Putamen (tissue), 1 donor: ENCODE data around the gene NWD2.
"Not testable (repeated sequence)": the region's sequence is repeated elsewhere in the genome, so short reads cannot be mapped to it uniquely, and the experiment has no call there.

ENCODE experiments used
- DNase-seq: peaks from one replicate; pipeline ENCODE4 v3.0.0-alpha.2; 2016; ENCODE audit warnings: low spot score

Gene NWD2

GRCh38 chr4:37469286-37469685 lies 224.7 kb downstream of the NWD2 start:
- DNase-seq: no peak

- no peak for DNase-seq
Observed at GRCh38 chr4:37470245-37470644, 225.7 kb downstream of the NWD2 start.

GRCh38 chr4:37471093-37471492 lies 226.6 kb downstream of the NWD2 start:
- DNase-seq: no peak

GRCh38 chr4:37471971-37472370 lies 227.4 kb downstream of the NWD2 start:
- DNase-seq: peak; percentile 6

DNA sequence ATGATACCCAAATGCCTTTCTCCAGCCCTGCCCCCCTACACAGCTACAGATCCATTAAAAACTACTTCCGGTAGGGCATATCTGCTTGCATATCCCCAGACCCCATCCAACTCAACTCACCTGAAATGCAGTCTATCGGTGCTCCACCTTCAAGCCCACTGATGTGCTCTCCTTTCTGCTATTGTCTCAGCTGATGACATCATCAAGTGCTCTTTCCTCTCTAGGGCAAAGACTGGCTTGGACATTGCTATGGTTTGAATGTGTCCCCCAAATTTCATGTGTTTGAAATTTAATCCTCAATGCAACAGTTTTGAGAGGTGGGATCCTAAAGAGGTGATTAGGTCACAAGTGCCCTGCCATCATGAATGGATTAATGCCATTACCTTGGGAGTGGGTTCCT lies 229.3 kb downstream of the NWD2 start:
- DNase-seq: no peak

DNA sequence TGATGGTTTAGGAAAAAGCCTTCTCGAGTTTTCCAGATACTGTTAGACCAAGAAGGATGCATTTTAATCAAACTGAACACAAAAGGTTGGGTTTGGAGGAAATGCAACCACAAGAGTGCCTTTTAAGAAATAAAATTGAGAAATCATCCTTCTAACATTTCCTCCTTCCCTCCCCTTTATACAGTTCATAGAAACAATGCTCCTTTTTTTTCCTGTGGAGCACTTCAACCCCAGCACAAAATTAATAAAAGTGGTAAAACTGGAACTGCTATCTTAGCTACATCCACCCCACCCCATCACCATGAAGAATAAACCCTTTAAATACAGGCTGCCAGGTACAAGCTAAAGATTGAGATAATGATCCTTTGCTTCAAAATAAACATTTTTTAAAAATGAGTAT lies 230.5 kb downstream of the NWD2 start:
- no peak for DNase-seq

DNA sequence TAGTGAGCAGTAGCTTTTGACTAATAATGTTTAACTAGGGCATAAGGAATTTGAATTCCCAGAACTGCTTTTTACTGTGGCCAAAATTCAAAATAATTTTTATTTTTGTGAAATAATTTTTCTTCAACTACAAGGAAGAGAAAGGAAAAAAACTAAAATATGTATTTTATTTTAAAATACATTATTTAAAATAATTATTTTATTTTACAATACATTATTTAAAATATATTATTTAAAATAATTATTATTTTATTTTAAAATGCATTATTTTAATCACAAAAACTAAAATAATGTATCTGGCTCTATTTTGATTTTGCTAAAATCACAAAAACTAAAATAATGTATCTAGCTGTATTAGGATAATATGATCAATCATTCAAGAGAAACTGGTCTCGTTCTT lies 231.2 kb downstream of the NWD2 start:
- no peak for DNase-seq

GRCh38 chr4:37476256-37476655 lies 231.7 kb downstream of the NWD2 start:
- DNase-seq: no peak

DNA sequence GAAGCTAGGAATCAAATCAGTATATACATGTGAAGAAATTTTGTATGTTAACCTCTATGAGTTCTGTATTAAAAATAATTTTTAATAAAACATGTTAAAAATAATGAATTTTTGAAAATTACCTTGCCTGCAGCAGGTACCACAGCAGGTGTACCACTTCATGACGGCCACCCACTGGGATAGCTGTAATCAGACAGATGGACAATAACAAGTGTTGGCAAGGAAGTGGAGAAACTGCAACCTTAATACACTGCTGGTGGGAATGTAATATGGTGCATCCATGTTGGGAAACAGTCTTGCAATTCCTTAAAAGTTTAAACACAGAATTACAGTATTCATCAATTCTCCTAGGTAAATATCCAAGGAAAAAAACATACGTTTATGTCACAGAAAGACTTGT lies 232.1 kb downstream of the NWD2 start:
- no peak for DNase-seq

GRCh38 chr4:37477126-37477525 lies 232.6 kb downstream of the NWD2 start:
- DNase-seq: no peak

DNA sequence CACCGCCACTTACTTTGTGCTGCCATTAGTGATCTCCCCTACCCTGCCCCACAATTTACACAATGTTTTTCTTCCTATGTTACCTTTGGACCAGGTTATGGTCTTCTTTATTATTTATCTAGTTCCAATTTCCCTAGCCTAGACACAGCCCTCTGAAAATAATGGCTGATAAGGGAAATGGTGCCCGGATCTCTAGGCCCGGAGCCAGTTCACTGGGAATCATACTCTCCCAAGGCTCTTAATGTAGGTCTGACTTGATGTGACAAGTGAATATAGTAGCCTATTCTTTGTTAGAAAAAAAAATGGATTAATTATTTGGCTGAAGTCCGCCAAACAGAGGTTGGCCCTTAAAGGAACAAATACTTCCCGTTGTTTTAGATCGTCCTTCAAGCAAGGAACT lies 233.6 kb downstream of the NWD2 start:
- DNase-seq: no peak

- no peak for DNase-seq
Observed at GRCh38 chr4:37480509-37480908, 236.0 kb downstream of the NWD2 start.

DNA sequence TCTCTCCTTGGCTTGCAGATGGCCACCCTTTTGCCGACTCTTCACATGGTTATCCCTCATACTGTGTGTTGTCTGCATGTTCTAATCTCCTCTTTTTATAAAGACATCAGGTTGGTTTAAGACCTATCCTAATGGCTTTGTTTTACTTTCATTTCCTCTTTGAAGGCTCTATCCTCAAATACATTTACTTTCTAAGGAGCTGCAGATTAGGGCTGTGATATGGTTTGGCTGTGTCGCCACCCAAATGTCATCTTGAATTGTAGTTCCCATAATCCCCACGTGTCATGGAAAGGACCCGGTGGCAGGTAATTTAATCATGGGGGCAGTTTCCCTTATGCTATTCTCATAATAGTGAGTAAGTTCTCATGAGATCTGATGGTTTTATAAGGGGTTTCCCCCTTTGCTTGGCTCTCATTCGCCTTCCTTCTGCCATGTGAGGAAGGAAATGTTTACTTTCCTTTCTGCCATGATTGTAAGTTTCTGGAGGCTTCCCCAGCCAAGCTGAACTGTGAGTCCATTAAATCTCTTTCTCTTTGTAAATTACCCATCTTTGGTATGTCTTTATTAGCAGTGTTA lies 237.1 kb downstream of the NWD2 start:
- no peak for DNase-seq

DNA sequence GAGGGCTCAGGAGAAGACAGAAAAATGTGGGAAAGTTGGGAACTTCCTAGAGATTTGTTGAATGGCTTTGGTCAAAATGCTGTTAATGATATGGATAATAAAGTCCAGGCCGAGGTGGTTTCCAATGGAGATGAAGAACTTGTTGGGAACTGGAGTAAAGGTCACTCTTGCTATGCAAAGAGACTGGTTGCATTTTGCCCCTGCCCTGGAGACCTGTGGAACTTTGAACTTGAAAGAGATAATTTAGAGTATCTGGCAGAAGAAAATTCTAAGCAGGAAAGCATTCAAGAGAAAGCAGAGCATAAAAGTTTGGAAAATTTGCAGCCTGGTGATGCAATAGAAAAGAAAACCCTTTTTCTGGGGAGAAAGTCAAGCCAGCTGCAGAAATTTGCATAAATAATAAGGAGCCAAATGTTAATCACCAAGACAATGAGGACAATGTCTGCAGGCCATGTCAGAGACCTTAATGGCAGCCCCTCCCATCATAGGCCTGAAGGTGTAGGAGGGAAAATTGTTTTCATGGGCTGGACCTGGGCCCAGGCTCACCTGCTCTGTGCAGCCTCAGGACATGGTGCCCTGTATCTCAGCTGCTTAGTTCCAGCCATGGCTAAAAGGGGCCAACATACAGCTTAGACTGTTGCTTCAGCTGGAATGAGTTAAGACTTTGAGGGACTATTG lies 237.8 kb downstream of the NWD2 start:
- no peak for DNase-seq

- DNase-seq: no peak
Observed at GRCh38 chr4:37483610-37484009, 239.1 kb downstream of the NWD2 start.

DNA sequence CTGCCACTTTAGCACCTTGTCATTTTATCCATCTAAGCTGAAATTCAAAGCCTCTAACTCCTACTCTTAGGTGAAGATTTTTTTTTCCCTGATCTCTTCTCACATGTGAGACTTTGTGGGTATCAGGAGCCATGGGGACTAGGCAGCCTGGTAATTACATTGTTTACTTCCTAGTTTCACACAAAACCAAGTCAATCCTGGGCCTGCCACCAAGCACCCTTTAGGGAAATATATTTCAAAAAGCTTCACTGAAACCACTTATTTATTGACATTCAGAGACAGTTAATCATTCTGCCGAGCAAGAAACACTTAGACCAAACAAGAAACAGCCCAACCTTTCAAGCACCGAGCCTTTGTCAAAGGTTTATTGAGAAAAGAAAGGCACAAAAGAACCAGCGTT lies 241.6 kb downstream of the NWD2 start:
- DNase-seq: no peak

DNA sequence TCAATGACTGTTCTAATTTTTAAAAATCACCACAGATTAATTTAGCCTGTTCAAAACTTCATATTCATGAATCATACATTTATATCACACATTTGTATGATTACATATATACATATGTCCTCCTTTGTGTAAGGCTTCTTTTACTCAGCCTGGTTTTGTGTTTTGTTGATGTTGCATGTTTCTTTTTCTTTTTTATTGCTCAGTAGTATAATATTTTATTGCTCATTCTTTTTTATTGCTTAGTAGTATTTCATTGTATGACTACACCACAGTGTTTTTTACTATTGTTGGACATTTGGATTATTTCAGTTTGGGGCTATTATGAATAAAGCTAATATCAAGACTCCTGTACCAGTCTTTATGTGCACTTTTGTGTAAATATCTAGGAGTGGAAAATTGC lies 243.1 kb downstream of the NWD2 start:
- DNase-seq: no peak

- no peak for DNase-seq
Observed at GRCh38 chr4:37489697-37490096, 245.2 kb downstream of the NWD2 start.

- DNase-seq: no peak
Observed at GRCh38 chr4:37490391-37491347, 246.1 kb downstream of the NWD2 start.

DNA sequence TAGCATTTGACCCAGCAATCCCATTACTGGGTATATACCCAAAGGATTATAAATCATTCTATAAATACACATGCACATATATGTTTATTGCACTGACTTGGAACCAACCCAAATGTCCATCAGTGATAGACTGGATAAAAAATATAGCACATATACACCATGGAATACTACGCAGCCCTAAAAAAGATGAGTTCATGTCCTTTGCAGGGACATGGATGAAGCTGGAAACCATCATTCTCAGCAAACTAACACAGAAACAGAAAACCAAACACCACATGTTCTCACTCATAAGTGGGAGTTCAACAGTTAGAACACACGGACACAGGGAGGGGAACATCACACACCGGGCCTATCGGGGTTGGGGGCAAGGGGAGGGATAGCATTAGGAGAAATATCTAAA lies 250.8 kb downstream of the NWD2 start:
- not testable (repeated sequence) for DNase-seq
